ENCODE data around the gene NCOA3. TPM values are rescaled to one million over a fixed set of nuclear protein-coding genes. Genes with fewer than 3 reads are reported as not detected.

NCOA3 gene
- total RNA-seq, 1 experiment from 2014 or later = 25.9 TPM

DNA sequence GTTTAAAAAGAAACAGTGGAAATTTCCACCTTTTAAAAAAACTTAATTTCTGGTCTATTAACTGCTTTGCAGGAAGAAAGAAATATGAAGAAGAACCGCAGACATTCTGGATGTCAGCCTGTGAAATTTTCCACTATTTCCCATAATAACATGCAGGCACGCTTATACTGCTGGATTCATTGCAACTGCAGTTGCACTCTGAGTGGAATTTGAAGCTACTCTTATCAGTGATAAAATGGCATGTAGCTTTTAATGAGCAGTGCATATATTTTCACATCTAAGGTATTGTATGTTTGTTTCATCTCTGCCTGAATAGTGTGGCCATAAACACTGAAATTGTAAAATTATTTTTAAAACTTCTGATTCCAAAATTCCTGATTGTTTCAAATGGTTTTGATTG, 28.2 kb downstream of the NCOA3 start (continued):
- TF ChIP-seq ZBTB33 (IDR thresholded peaks at IDR 0.05; ENCODE audit: extremely low read depth, insufficient replicate concordance, low read length) = no peak
- TF ChIP-seq, protein P1, sequence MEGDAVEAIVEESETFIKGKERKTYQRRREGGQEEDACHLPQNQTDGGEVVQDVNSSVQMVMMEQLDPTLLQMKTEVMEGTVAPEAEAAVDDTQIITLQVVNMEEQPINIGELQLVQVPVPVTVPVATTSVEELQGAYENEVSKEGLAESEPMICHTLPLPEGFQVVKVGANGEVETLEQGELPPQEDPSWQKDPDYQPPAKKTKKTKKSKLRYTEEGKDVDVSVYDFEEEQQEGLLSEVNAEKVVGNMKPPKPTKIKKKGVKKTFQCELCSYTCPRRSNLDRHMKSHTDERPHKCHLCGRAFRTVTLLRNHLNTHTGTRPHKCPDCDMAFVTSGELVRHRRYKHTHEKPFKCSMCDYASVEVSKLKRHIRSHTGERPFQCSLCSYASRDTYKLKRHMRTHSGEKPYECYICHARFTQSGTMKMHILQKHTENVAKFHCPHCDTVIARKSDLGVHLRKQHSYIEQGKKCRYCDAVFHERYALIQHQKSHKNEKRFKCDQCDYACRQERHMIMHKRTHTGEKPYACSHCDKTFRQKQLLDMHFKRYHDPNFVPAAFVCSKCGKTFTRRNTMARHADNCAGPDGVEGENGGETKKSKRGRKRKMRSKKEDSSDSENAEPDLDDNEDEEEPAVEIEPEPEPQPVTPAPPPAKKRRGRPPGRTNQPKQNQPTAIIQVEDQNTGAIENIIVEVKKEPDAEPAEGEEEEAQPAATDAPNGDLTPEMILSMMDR (IDR thresholded peaks at IDR 0.05 in 2 of 3, conservative IDR thresholded peaks at IDR 0.05 in 1 of 3; ENCODE audit: borderline replicate concordance in 1 of 3, insufficient read depth in 1 of 3, low read depth in 2 of 3, low read length in 2 of 3) = no peak

DNA sequence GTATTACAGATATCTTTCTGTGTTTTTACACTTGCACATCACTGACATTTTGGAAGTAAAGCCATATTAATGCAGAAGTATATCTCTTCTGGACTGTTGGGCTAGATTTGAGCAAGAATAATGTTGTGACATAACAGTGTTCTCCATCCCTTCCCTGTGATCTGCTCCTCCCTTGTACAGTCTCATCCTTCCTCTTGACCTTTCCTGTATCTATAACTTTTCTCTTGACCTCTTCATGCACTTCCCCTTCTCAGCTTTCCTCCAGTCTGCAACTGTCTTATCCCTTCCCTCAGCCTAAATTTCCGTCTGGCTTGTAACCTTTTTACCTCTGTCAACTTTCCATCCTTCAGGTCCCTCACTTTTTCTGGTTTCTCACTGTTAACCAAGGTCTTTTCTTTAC, 29.8 kb downstream of the NCOA3 start:
- no peaks in the 10 kb centered on the region; the same call in 1 of the 2 replicates for H4K20me1 ChIP-seq (ENCODE audit: insufficient read depth)
- H3K27me3 ChIP-seq (ENCODE audit: insufficient read depth, low read length) = no peaks in the 10 kb centered on the region
- ATAC-seq (no peak), DNase-seq (ENCODE audit: low read depth, low spot score) (no peak)
- H3K79me2 ChIP-seq (ENCODE audit: insufficient read depth, low read length) = peaks cover 26% of the 10 kb centered on the region
- no peak overlapping the region for H3K27ac ChIP-seq (ENCODE audit: low read depth, low read length)
- H3K9me2 ChIP-seq (ENCODE audit: insufficient read depth) = no peaks in the 10 kb centered on the region
- H2AFZ ChIP-seq (ENCODE audit: low read depth, low read length, poor library complexity, severe bottlenecking) = no peak overlapping the region
- no peaks in the 10 kb centered on the region for H3K36me3 ChIP-seq (ENCODE audit: control insufficient read depth in 1 of 2, insufficient read depth in 2 of 2, low read length in 2 of 2)
- H3K4me3 ChIP-seq (replicated peaks in 1 of 2; ENCODE audit: low read depth in 1 of 2, low read length in 2 of 2) = no peak overlapping the region
- no peaks in the 10 kb centered on the region for H3K9me3 ChIP-seq (ENCODE audit: control insufficient read depth in 1 of 2, insufficient read depth in 1 of 2, low read depth in 1 of 2, low read length in 2 of 2)
- no peak for TF ChIP-seq CEBPB (IDR thresholded peaks at IDR 0.05; ENCODE audit: low read depth)
- TF ChIP-seq, protein P1 (IDR thresholded peaks at IDR 0.05 in 2 of 3, conservative IDR thresholded peaks at IDR 0.05 in 1 of 3; ENCODE audit: borderline replicate concordance in 1 of 3, insufficient read depth in 1 of 3, low read depth in 2 of 3, low read length in 2 of 3) = no peak
- BruUV-seq (replicated peaks) = no TSS peak
- H3K9ac ChIP-seq (ENCODE audit: low read length) = no peak overlapping the region
- ChIA-PET RAD21 (ENCODE audit: low non-redundant PET in 1 of 2, low total read pairs in 2 of 2, uncharacterized antibody in 2 of 2, unreplicated experiment in 2 of 2) (no interaction called here), POLR2A (no interaction called here), CTCF (no interaction called here)
- intact Hi-C loops (cut with micrococcal nuclease) = no loop called here
- H3K4me1 ChIP-seq (ENCODE audit: control insufficient read depth in 1 of 2, insufficient read depth in 2 of 2, low read length in 2 of 2) = peaks cover 0 to 4% of the 10 kb centered on the region in 2 experiments; a peak in 1 of 4 replicates
- H3K4me2 ChIP-seq (ENCODE audit: low read length) = no peak overlapping the region

All from HCT116 (cell line).